HG03442 (cell line): ENCODE data around the gene HSPH1.
"Not testable (repeated sequence)": the region's sequence is repeated elsewhere in the genome, so short reads cannot be mapped to it uniquely, and the experiment has no call there.

Experiments used
- ATAC-seq: cut with Tn5 transposase; IDR thresholded peaks from one replicate; pipeline ENCODE4 v1.9.1; 2021; ENCODE audit warnings: mild to moderate bottlenecking, moderate library complexity; ENCODE audit not compliant: unreplicated experiment

The HSPH1 gene

GRCh38 chr13:31100721-31101120 is 61.0 kb downstream of the HSPH1 start:
- ATAC-seq: no peak

- not testable (repeated sequence) for ATAC-seq
Observed at GRCh38 chr13:31097911-31098434, 63.7 kb downstream of the HSPH1 start.

- no peak for ATAC-seq
Observed at GRCh38 chr13:31096654-31097302, 64.9 kb downstream of the HSPH1 start.

- ATAC-seq: no peak
Observed at GRCh38 chr13:31094331-31095015, 67.2 kb downstream of the HSPH1 start.

- ATAC-seq: no peak
Observed at GRCh38 chr13:31093145-31093885, 68.4 kb downstream of the HSPH1 start.

GRCh38 chr13:31092646-31093045 is 69.1 kb downstream of the HSPH1 start:
- ATAC-seq: no peak

GRCh38 chr13:31090961-31091624 is 70.6 kb downstream of the HSPH1 start:
- ATAC-seq: no peak

GRCh38 chr13:31090096-31090495 is 71.6 kb downstream of the HSPH1 start:
- ATAC-seq: no peak

GRCh38 chr13:31089649-31090048 is 72.1 kb downstream of the HSPH1 start:
- no peak for ATAC-seq

GRCh38 chr13:31088826-31089420 is 72.8 kb downstream of the HSPH1 start:
- ATAC-seq: no peak
